ENCODE data around the gene SAMD11.

DNA sequence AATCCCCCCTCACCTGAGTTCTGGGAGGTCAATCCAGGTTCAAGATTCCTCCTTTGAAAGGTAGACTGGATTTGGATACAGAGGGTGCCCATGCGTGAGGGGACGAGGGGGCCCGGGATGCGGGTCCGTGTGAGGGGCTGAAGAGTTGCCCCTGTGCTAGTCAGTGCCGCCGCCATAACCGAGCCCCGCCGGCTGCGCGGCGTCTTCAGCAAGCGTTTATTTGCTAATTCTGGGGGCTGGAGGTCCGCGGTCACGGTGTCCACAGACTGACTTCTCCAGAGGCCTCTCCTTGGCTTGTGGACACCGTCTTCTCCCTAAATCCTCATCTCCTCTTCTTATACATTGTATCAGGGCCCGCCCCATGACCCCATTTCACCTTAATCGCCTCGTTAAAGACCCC is 20.9 kb upstream of the SAMD11 start:
- TF ChIP-seq RXRA (IDR thresholded peaks at IDR 0.05; ENCODE audit: borderline replicate concordance, low read depth) (no peak), RCOR1 (IDR thresholded peaks at IDR 0.05; ENCODE audit: low read length) (no peak), GABPA (IDR thresholded peaks at IDR 0.05; ENCODE audit: low read depth) (no peak), RFX5 (IDR thresholded peaks at IDR 0.05; ENCODE audit: low read length) (no peak), MEF2A (IDR thresholded peaks at IDR 0.05; ENCODE audit: borderline replicate concordance, low read depth) (no peak), NRF1 (IDR thresholded peaks at IDR 0.05; ENCODE audit: low read depth, low read length) (no peak), YY1 (IDR thresholded peaks at IDR 0.05; ENCODE audit: low read depth) (no peak), TCF12 (IDR thresholded peaks at IDR 0.05) (no peak)
- TF ChIP-seq, protein P1, sequence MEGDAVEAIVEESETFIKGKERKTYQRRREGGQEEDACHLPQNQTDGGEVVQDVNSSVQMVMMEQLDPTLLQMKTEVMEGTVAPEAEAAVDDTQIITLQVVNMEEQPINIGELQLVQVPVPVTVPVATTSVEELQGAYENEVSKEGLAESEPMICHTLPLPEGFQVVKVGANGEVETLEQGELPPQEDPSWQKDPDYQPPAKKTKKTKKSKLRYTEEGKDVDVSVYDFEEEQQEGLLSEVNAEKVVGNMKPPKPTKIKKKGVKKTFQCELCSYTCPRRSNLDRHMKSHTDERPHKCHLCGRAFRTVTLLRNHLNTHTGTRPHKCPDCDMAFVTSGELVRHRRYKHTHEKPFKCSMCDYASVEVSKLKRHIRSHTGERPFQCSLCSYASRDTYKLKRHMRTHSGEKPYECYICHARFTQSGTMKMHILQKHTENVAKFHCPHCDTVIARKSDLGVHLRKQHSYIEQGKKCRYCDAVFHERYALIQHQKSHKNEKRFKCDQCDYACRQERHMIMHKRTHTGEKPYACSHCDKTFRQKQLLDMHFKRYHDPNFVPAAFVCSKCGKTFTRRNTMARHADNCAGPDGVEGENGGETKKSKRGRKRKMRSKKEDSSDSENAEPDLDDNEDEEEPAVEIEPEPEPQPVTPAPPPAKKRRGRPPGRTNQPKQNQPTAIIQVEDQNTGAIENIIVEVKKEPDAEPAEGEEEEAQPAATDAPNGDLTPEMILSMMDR (IDR thresholded peaks at IDR 0.05), result no peak
- TF ChIP-seq, protein P2, sequence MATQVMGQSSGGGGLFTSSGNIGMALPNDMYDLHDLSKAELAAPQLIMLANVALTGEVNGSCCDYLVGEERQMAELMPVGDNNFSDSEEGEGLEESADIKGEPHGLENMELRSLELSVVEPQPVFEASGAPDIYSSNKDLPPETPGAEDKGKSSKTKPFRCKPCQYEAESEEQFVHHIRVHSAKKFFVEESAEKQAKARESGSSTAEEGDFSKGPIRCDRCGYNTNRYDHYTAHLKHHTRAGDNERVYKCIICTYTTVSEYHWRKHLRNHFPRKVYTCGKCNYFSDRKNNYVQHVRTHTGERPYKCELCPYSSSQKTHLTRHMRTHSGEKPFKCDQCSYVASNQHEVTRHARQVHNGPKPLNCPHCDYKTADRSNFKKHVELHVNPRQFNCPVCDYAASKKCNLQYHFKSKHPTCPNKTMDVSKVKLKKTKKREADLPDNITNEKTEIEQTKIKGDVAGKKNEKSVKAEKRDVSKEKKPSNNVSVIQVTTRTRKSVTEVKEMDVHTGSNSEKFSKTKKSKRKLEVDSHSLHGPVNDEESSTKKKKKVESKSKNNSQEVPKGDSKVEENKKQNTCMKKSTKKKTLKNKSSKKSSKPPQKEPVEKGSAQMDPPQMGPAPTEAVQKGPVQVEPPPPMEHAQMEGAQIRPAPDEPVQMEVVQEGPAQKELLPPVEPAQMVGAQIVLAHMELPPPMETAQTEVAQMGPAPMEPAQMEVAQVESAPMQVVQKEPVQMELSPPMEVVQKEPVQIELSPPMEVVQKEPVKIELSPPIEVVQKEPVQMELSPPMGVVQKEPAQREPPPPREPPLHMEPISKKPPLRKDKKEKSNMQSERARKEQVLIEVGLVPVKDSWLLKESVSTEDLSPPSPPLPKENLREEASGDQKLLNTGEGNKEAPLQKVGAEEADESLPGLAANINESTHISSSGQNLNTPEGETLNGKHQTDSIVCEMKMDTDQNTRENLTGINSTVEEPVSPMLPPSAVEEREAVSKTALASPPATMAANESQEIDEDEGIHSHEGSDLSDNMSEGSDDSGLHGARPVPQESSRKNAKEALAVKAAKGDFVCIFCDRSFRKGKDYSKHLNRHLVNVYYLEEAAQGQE (IDR thresholded peaks at IDR 0.05; ENCODE audit: low read depth, low read length), result no peak
